HCT116 (cell line): ENCODE measurements around the gene IGSF21. TPM values are rescaled to one million over a fixed set of nuclear protein-coding genes. Genes with fewer than 3 reads are reported as not detected.

Experiments
- ATAC-seq: fragments of 200-7000 bp; cut with Tn5 transposase; 2 replicates; pipeline ENCODE4 v1.9.1; 2020; ENCODE audit warnings: mild to moderate bottlenecking, moderate library complexity
- BruUV-seq: library from RNA; stranded (reverse); fragments of 400-500 nt; replicated peaks from 2 replicates; lab custom pipeline; 2021; lab: Mats Ljungman, UMichigan
- CTCF ChIA-PET: fragments of 300-600 bp; sonication (Branson Sonifier 250); formaldehyde crosslinking; loops from one replicate; lab custom pipeline; 2021; ENCODE audit warnings: antibody characterized with exemption; lab: Charles Lee
- POLR2A ChIA-PET: fragments of 300-600, 350-600 bp; sonication (Branson Sonifier 250); formaldehyde crosslinking; loops from one replicate; lab custom pipeline; 2021; ENCODE audit warnings: antibody characterized with exemption; lab: Charles Lee
- RAD21 ChIA-PET, 2 experiments: fragments of 300-600 bp; sonication (Branson Sonifier 250); formaldehyde crosslinking; loops; one replicate each; lab custom pipeline; 2023; ENCODE audit warnings: low total read pairs in 2 of 2; ENCODE audit not compliant: uncharacterized antibody in 2 of 2, unreplicated experiment in 2 of 2, low non-redundant PET in 1 of 2; lab: Charles Lee
- DNase-seq: peaks from one replicate; pipeline ENCODE4 v3.0.0-alpha.2; 2010; ENCODE audit warnings: low read depth, low spot score
- H2AFZ ChIP-seq: fragments of 200-600 bp; shearing (Covaris generic), sonication (generic); 2 replicates; pipeline ENCODE4 v1.6.1; 2017; ENCODE audit warnings: low read depth, mixed run types, mixed read lengths, antibody characterized with exemption, low read length; ENCODE audit not compliant: poor library complexity, severe bottlenecking
- H3K27ac ChIP-seq: 2 replicates; pipeline ENCODE4 v1.5.1; 2012; ENCODE audit warnings: low read depth, low read length
- H3K27me3 ChIP-seq: fragments of 200-600 bp; sonication (generic); 2 replicates; pipeline ENCODE4 v1.6.1; 2016; ENCODE audit warnings: mixed run types, low read length, mixed read lengths; ENCODE audit not compliant: insufficient read depth
- H3K36me3 ChIP-seq, 2 experiments: fragments of 200-500 bp in 1 of 2; fragments of 200-600 bp in 1 of 2; sonication (Bioruptor generic) in 1 of 2; sonication (generic) in 1 of 2; 2 replicates each; pipeline versions ENCODE4 v1.5.1 to v1.6.1; 2014 to 2016; ENCODE audit warnings: low read length in 2 of 2, inconsistent platforms in 1 of 2, mixed read lengths in 1 of 2, mixed run types in 1 of 2; ENCODE audit not compliant: insufficient read depth in 2 of 2, control insufficient read depth in 1 of 2
- H3K4me1 ChIP-seq, 2 experiments: fragments of 200-600 bp in 1 of 2; sonication (generic) in 1 of 2; 2 replicates each; pipeline versions ENCODE4 v1.5.1 to v1.6.1; 2012 to 2017; ENCODE audit warnings: low read length in 2 of 2, inconsistent platforms in 1 of 2, mild to moderate bottlenecking in 1 of 2, mixed read lengths in 1 of 2, mixed run types in 1 of 2, moderate library complexity in 1 of 2; ENCODE audit not compliant: insufficient read depth in 2 of 2, control insufficient read depth in 1 of 2
- H3K4me2 ChIP-seq: fragments of 200-600 bp; sonication (generic); 2 replicates; pipeline ENCODE4 v1.6.1; 2017; ENCODE audit warnings: mixed run types, low read length, mixed read lengths
- H3K4me3 ChIP-seq, 2 experiments: fragments of 200-600 bp in 1 of 2; sonication (generic) in 1 of 2; replicated peaks in 1 of 2; 2 replicates each; pipeline ENCODE4 v1.5.1; 2011 to 2016; ENCODE audit warnings: low read length in 2 of 2, control low read depth in 1 of 2, low read depth in 1 of 2, mild to moderate bottlenecking in 1 of 2, mixed read lengths in 1 of 2, mixed run types in 1 of 2
- H3K79me2 ChIP-seq: fragments of 200-600 bp; sonication (generic); 2 replicates; pipeline ENCODE4 v1.6.1; 2017; ENCODE audit warnings: mild to moderate bottlenecking, mixed run types, low read length, moderate library complexity, mixed read lengths; ENCODE audit not compliant: insufficient read depth
- H3K9ac ChIP-seq: fragments of 200-600 bp; sonication (generic); 2 replicates; pipeline ENCODE4 v1.6.1; 2016; ENCODE audit warnings: low read length, mixed read lengths
- H3K9me2 ChIP-seq: fragments of 200-600 bp; sonication (generic), shearing (Covaris generic); 2 replicates; pipeline ENCODE4 v1.6.1; 2017; ENCODE audit warnings: mixed run types, mild to moderate bottlenecking, moderate library complexity; ENCODE audit not compliant: insufficient read depth
- H3K9me3 ChIP-seq, 2 experiments: fragments of 200-500 bp in 1 of 2; fragments of 200-600 bp in 1 of 2; sonication (Bioruptor generic) in 1 of 2; sonication (generic) in 1 of 2; 2 replicates each; pipeline ENCODE4 v1.6.1; 2014 to 2017; ENCODE audit warnings: low read length in 2 of 2, mixed read lengths in 2 of 2, inconsistent platforms in 1 of 2, low read depth in 1 of 2, mild to moderate bottlenecking in 1 of 2, mixed run types in 1 of 2, moderate library complexity in 1 of 2; ENCODE audit not compliant: control insufficient read depth in 1 of 2, insufficient read depth in 1 of 2
- H4K20me1 ChIP-seq: fragments of 200-600 bp; sonication (generic), shearing (Covaris generic); 2 replicates; pipeline ENCODE4 v1.6.1; 2017; ENCODE audit warnings: mixed run types, mild to moderate bottlenecking, moderate library complexity; ENCODE audit not compliant: insufficient read depth
- CBX3 ChIP-seq: IDR thresholded peaks from 2 replicates; pipeline ENCODE4 v1.6.1; 2012; ENCODE audit warnings: low read depth
- EGR1 ChIP-seq: IDR thresholded peaks from 2 replicates; pipeline ENCODE4 v1.6.1; 2012; ENCODE audit warnings: low read depth
- ELF1 ChIP-seq: IDR thresholded peaks from 2 replicates; pipeline ENCODE4 v1.6.1; 2012; ENCODE audit warnings: low read depth, borderline replicate concordance
- JUND ChIP-seq: IDR thresholded peaks from 2 replicates; pipeline ENCODE4 v1.6.1; 2012
- POLR2A ChIP-seq: IDR thresholded peaks from 2 replicates; pipeline ENCODE4 v1.7.0; 2011; ENCODE audit warnings: borderline replicate concordance; ENCODE audit not compliant: insufficient read depth, insufficient read length; ENCODE audit errors: extremely low read depth
- POLR2AphosphoS5 ChIP-seq: IDR thresholded peaks from 2 replicates; pipeline ENCODE4 v1.6.1; 2011; ENCODE audit warnings: mild to moderate bottlenecking, low read depth, low read length, moderate library complexity
- RAD21 ChIP-seq: IDR thresholded peaks from 2 replicates; pipeline ENCODE4 v1.6.1; 2012; ENCODE audit warnings: low read depth, mild to moderate bottlenecking
- SIN3A ChIP-seq: IDR thresholded peaks from 2 replicates; pipeline ENCODE4 v1.6.1; 2012; ENCODE audit warnings: low read depth
- SRF ChIP-seq: IDR thresholded peaks from 2 replicates; pipeline ENCODE4 v1.6.1; 2012; ENCODE audit warnings: low read depth
- TCF7L2 ChIP-seq: IDR thresholded peaks from 2 replicates; pipeline ENCODE4 v1.7.0; 2011; ENCODE audit warnings: borderline replicate concordance, inconsistent platforms; ENCODE audit not compliant: insufficient read depth, insufficient read length; ENCODE audit errors: extremely low read depth
- YY1 ChIP-seq: IDR thresholded peaks from 2 replicates; pipeline ENCODE4 v1.6.1; 2011; ENCODE audit warnings: low read length, low read depth, moderate library complexity, mild to moderate bottlenecking; ENCODE audit not compliant: insufficient replicate concordance; ENCODE audit errors: extremely low read depth
- ZNF274 ChIP-seq: fragments of 200-500 bp; sonication (Bioruptor generic); IDR thresholded peaks from 2 replicates; pipeline ENCODE4 v1.6.1; 2014; ENCODE audit warnings: mild to moderate bottlenecking, low read depth, low read length, inconsistent platforms
- intact Hi-C: fragments of 100-400 bp; cut with micrococcal nuclease; formaldehyde crosslinking; loops from 2 replicates; pipeline ENCODE4 v1.10.0; 2022
- total RNA-seq: library from RNA; stranded (reverse); gene quantifications from one replicate; pipeline ENCODE4 v1.2.1, GENCODE V29; 2021; ENCODE audit not compliant: unreplicated experiment
- TF ChIP-seq, protein P1 (sequence below), 3 experiments: fragments of 200-600 bp in 1 of 3; sonication (generic) in 1 of 3; IDR thresholded peaks in 2 of 3; conservative IDR thresholded peaks in 1 of 3; 2 replicates each; pipeline ENCODE4 v1.5.1; 2012 to 2017; ENCODE audit warnings: low read depth in 2 of 3, low read length in 2 of 3, antibody characterized with exemption in 1 of 3, borderline replicate concordance in 1 of 3, control low read depth in 1 of 3, mild to moderate bottlenecking in 1 of 3, mixed read lengths in 1 of 3, mixed run types in 1 of 3, moderate library complexity in 1 of 3; ENCODE audit not compliant: insufficient read depth in 1 of 3
- TF ChIP-seq, protein P2 (sequence below): IDR thresholded peaks from 2 replicates; pipeline ENCODE4 v1.6.1; 2012
- TF ChIP-seq, protein P3 (sequence below): IDR thresholded peaks from 2 replicates; pipeline ENCODE4 v1.6.1; 2011; ENCODE audit warnings: mild to moderate bottlenecking, low read length, moderate library complexity; ENCODE audit not compliant: insufficient replicate concordance; ENCODE audit errors: extremely low read depth

The IGSF21 gene
- total RNA-seq, 1 experiment from 2014 or later: not detected

DNA sequence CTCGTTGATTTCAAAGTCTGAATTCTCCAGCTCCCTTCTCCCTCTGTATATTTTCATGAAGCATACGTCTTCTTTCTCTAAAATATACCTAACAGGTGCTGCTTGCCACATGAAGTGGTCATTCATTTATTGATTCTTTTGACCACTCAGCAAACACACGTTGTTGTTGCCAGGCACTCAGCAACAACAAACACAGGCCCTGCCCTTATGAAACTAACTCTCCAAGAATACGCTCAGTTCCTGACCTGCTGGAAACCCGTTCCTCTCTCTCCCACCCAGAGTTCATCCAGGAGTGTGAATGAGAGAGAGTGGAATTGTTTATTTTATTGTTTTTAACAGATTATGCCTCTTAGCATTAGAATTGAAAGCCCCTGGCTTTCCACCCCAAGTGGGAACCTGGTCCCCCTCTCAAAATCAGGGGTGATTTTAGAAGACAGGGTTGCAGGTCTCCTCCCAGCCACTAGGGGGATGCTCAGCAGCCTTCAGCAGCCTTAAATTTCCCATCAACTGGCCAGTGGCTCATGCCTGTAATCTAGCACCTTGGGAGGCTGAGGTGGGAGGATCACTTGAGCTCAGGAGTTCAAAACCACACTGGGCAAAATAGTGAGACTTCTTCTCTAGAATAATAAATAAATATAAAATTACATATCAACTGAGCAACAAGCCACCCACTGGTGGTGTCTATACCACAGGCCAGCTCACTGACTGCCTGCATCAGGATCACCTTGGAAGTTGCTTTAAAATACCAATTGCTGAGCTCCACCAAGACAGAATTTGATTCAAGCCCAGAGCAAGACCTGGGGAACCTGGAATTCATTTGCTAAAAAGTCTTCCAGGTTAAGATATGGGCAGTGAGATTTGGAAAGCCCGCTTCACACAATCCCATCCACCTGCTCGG lies 192.1 kb downstream of the IGSF21 start:
- no peaks in the 10 kb centered on the region for H3K79me2 ChIP-seq
- H2AFZ ChIP-seq: no peak overlapping the region
- intact Hi-C loops: loop anchor here (1.0 kb wide), 1 partner anchor 276 kb away; no protein-coding TSS in a partner anchor
- ChIA-PET CTCF (interaction anchor here (1.0 to 2.5 kb wide), 9 partner anchors 10 to 376 kb away, joined by 3 to 10 read pairs (median 5); no protein-coding TSS in a partner anchor), POLR2A (no interaction called here), RAD21 (no interaction called here)
- H3K27ac ChIP-seq: no peak overlapping the region
- no peaks in the 10 kb centered on the region for H3K9me3 ChIP-seq
- TF ChIP-seq, protein P1, sequence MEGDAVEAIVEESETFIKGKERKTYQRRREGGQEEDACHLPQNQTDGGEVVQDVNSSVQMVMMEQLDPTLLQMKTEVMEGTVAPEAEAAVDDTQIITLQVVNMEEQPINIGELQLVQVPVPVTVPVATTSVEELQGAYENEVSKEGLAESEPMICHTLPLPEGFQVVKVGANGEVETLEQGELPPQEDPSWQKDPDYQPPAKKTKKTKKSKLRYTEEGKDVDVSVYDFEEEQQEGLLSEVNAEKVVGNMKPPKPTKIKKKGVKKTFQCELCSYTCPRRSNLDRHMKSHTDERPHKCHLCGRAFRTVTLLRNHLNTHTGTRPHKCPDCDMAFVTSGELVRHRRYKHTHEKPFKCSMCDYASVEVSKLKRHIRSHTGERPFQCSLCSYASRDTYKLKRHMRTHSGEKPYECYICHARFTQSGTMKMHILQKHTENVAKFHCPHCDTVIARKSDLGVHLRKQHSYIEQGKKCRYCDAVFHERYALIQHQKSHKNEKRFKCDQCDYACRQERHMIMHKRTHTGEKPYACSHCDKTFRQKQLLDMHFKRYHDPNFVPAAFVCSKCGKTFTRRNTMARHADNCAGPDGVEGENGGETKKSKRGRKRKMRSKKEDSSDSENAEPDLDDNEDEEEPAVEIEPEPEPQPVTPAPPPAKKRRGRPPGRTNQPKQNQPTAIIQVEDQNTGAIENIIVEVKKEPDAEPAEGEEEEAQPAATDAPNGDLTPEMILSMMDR (IDR thresholded peaks at IDR 0.05 in 2 of 3, conservative IDR thresholded peaks at IDR 0.05 in 1 of 3; ENCODE audit: borderline replicate concordance in 1 of 3, insufficient read depth in 1 of 3, low read depth in 2 of 3, low read length in 2 of 3): peak; percentile 60 to 91 (median 83)
- TF ChIP-seq JUND (no peak), SIN3A (no peak), POLR2A (no peak), YY1 (no peak), TCF7L2 (no peak), CBX3 (no peak), ZNF274 (no peak), SRF (no peak), POLR2AphosphoS5 (no peak), RAD21 (peak; percentile 49), ELF1 (no peak), EGR1 (no peak)
- TF ChIP-seq, protein P2, sequence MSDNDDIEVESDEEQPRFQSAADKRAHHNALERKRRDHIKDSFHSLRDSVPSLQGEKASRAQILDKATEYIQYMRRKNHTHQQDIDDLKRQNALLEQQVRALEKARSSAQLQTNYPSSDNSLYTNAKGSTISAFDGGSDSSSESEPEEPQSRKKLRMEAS: no peak
- TF ChIP-seq, protein P3, sequence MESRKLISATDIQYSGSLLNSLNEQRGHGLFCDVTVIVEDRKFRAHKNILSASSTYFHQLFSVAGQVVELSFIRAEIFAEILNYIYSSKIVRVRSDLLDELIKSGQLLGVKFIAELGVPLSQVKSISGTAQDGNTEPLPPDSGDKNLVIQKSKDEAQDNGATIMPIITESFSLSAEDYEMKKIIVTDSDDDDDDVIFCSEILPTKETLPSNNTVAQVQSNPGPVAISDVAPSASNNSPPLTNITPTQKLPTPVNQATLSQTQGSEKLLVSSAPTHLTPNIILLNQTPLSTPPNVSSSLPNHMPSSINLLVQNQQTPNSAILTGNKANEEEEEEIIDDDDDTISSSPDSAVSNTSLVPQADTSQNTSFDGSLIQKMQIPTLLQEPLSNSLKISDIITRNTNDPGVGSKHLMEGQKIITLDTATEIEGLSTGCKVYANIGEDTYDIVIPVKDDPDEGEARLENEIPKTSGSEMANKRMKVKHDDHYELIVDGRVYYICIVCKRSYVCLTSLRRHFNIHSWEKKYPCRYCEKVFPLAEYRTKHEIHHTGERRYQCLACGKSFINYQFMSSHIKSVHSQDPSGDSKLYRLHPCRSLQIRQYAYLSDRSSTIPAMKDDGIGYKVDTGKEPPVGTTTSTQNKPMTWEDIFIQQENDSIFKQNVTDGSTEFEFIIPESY: no peak
- no peaks in the 10 kb centered on the region for H3K9me2 ChIP-seq
- ATAC-seq (peak; percentile 77), DNase-seq (peak; percentile 10)
- H3K4me3 ChIP-seq: no peak overlapping the region
- peaks cover 49% of the 10 kb centered on the region for H3K27me3 ChIP-seq
- BruUV-seq: no TSS peak
- H3K36me3 ChIP-seq: no peaks in the 10 kb centered on the region
- H3K4me2 ChIP-seq: no peak overlapping the region
- no peak overlapping the region for H3K9ac ChIP-seq
- H4K20me1 ChIP-seq: no peaks in the 10 kb centered on the region
- no peaks in the 10 kb centered on the region for H3K4me1 ChIP-seq
